IPS DF 6.9 (cell line): Measurements from ENCODE around the gene ZNF878.
A peak's percentile ranks its signal among the peaks of the same experiment; 100 is the strongest.

Source experiments
- DNase-seq: peaks from one replicate; pipeline ENCODE4 v3.0.0-alpha.2; 2013; ENCODE audit warnings: low read depth, low spot score
- H3K27ac ChIP-seq: one replicate; pipeline ENCODE4 v1.5.1; 2013; ENCODE audit warnings: low read length, control low read depth
- H3K27me3 ChIP-seq: 2 replicates; pipeline ENCODE4 v1.6.1; 2013; ENCODE audit warnings: mild to moderate bottlenecking, low read length; ENCODE audit not compliant: control insufficient read depth, insufficient read depth
- H3K36me3 ChIP-seq: 2 replicates; pipeline ENCODE4 v1.6.1; 2013; ENCODE audit warnings: low read length; ENCODE audit not compliant: control insufficient read depth, insufficient read depth
- H3K4me1 ChIP-seq: 2 replicates; pipeline ENCODE4 v1.6.1; 2013; ENCODE audit warnings: low read length; ENCODE audit not compliant: control insufficient read depth, insufficient read depth
- H3K4me3 ChIP-seq: 2 replicates; pipeline ENCODE4 v1.5.1; 2013; ENCODE audit warnings: mild to moderate bottlenecking, low read length
- H3K9me3 ChIP-seq: 2 replicates; pipeline ENCODE4 v1.6.1; 2013; ENCODE audit warnings: low read length, inconsistent platforms; ENCODE audit not compliant: control insufficient read depth, insufficient read depth
- WGBS: extraction: QIAGEN DNeasy Blood & Tissue Kit; methylation state at CpG from one replicate; pipeline ENCODE4 v1.1.7; 2013; ENCODE audit warnings: mixed read lengths, missing lambda C conversion rate; ENCODE audit not compliant: insufficient read length, insufficient coverage; 5-methylcytosine and 5-hydroxymethylcytosine counted together

ZNF878 gene

GRCh38 chr19:12035220-12036172 lies 17.3 kb downstream of the ZNF878 start, which contains the start of gene ZNF433:
Gene ZNF433 (minus strand): TSS chr19:12035679. CDS start chr19:12035539, 140 bp downstream.
- Histone ChIP-seq H3K9me3 (no peaks in the 10 kb centered on the region), H3K36me3 (no peaks in the 10 kb centered on the region), H3K4me3 (peak within 1 kb of the TSS; percentile 43), H3K27ac (no peak within 1 kb of the TSS), H3K4me1 (no peaks in the 10 kb centered on the region), H3K27me3 (0 out of 2 replicates have a peak, but pooled peaks cover 2% of the 10 kb centered on the region)
- peak; percentile 90 for DNase-seq
- WGBS = no CpG with 5 or more reads among the region's 68 CpGs

- no peak for DNase-seq
- Histone ChIP-seq H3K27ac (no peak overlapping the region), H3K4me3 (no peak overlapping the region), H3K36me3 (no peaks in the 10 kb centered on the region), H3K9me3 (no peaks in the 10 kb centered on the region), H3K27me3 (0 out of 2 replicates have a peak, but pooled peaks cover 2% of the 10 kb centered on the region), H3K4me1 (no peaks in the 10 kb centered on the region)
- WGBS = no CpG with 5 or more reads among the region's 8 CpGs
These were observed 18.1 kb downstream of the ZNF878 start for GRCh38 chr19:12034620-12035019.

- H3K27ac ChIP-seq = no peak overlapping the region
- DNase-seq = no peak
- 0 out of 2 replicates have a peak, but pooled peaks cover 2% of the 10 kb centered on the region for H3K27me3 ChIP-seq
- no CpG with 5 or more reads among the region's 2 CpGs for WGBS
- H3K4me3 ChIP-seq = no peak overlapping the region
- H3K4me1 ChIP-seq = no peaks in the 10 kb centered on the region
- no peaks in the 10 kb centered on the region for H3K36me3 ChIP-seq
- no peaks in the 10 kb centered on the region for H3K9me3 ChIP-seq
These were observed 18.6 kb downstream of the ZNF878 start for GRCh38 chr19:12034198-12034597.

GRCh38 chr19:12015753-12016116 lies 37.0 kb downstream of the ZNF878 start:
- Histone ChIP-seq H3K9me3 (peaks cover 12% of the 10 kb centered on the region), H3K27ac (no peak overlapping the region), H3K27me3 (no peaks in the 10 kb centered on the region), H3K4me3 (no peak overlapping the region), H3K36me3 (peaks cover 9% of the 10 kb centered on the region; the same call in 1 of the 2 replicates), H3K4me1 (no peaks in the 10 kb centered on the region)
- no CpG with 5 or more reads among the region's 2 CpGs for WGBS
- DNase-seq = no peak

- H3K27ac ChIP-seq = no peak overlapping the region
- no peak overlapping the region for H3K4me3 ChIP-seq
- H3K4me1 ChIP-seq = no peaks in the 10 kb centered on the region
- H3K27me3 ChIP-seq = no peaks in the 10 kb centered on the region
- WGBS = no CpG with 5 or more reads among the region's 9 CpGs
- peaks cover 12% of the 10 kb centered on the region for H3K9me3 ChIP-seq
- no peak for DNase-seq
- peaks cover 9% of the 10 kb centered on the region; the same call in 1 of the 2 replicates for H3K36me3 ChIP-seq
These were observed 37.6 kb downstream of the ZNF878 start for GRCh38 chr19:12015015-12015752.

GRCh38 chr19:12000152-12000981 lies 52.4 kb downstream of the ZNF878 start:
- Histone ChIP-seq H3K27ac (no peak overlapping the region), H3K36me3 (peaks cover 4% of the 10 kb centered on the region; the same call in 1 of the 2 replicates), H3K9me3 (no peaks in the 10 kb centered on the region), H3K27me3 (no peaks in the 10 kb centered on the region), H3K4me3 (no peak overlapping the region), H3K4me1 (no peaks in the 10 kb centered on the region)
- DNase-seq = no peak
- no CpG with 5 or more reads among the region's 9 CpGs for WGBS

- H3K36me3 ChIP-seq = no peaks in the 10 kb centered on the region
- WGBS = no CpG with 5 or more reads among the region's 1 CpG
- no peak overlapping the region for H3K27ac ChIP-seq
- H3K9me3 ChIP-seq = no peaks in the 10 kb centered on the region
- H3K27me3 ChIP-seq = no peaks in the 10 kb centered on the region
- H3K4me1 ChIP-seq = no peaks in the 10 kb centered on the region
- DNase-seq = no peak
- no peak overlapping the region for H3K4me3 ChIP-seq
These were observed 57.6 kb downstream of the ZNF878 start for GRCh38 chr19:11995174-11995573.
